Left lobe of liver (tissue), 2 donors: ENCODE measurements around the gene TMEM184A. TPM values are rescaled to one million over a fixed set of nuclear protein-coding genes. Genes with fewer than 3 reads are reported as not detected.
"Not testable (repeated sequence)": the region's sequence is repeated elsewhere in the genome, so short reads cannot be mapped to it uniquely, and the experiment has no call there.

Experiments used
- ATAC-seq: fragments of 200-7000 bp; cut with Tn5 transposase; one replicate; pipeline ENCODE4 v1.9.1; 2020; ENCODE audit warnings: mild to moderate bottlenecking, moderate library complexity
- DNase-seq: peaks from one replicate; pipeline ENCODE4 v3.0.0-alpha.2; 2020; ENCODE audit warnings: low spot score
- total RNA-seq: library from RNA; stranded (reverse); gene quantifications from one replicate; pipeline ENCODE4 v1.2.1, GENCODE V29; 2021
- donor health status: DM: no; HTN: no; CAD: no; lungs with moderate emphysema.
- donor health status: DM: no; HTN: yes; CAD: no.

TMEM184A gene
- total RNA-seq, 1 donor from 2014 or later, result 44.6 TPM

GRCh38 chr7:1531263-1531978 is 24.6 kb downstream of the TMEM184A start:
- peak; percentile 49 for ATAC-seq

GRCh38 chr7:1530946-1531262 is 25.1 kb downstream of the TMEM184A start:
- no peak for DNase-seq
- ATAC-seq, result no peak

More at GRCh38 chr7:1531263-1531978, 24.6 kb downstream of the TMEM184A start:
- peak; percentile 71 for DNase-seq

- DNase-seq (peak; percentile 47), ATAC-seq (no peak)
Measured at GRCh38 chr7:1529383-1530116, 26.5 kb downstream of the TMEM184A start.

GRCh38 chr7:1526271-1526754 is 29.7 kb downstream of the TMEM184A start:
- ATAC-seq (no peak), DNase-seq (no peak)

- DNase-seq (no peak), ATAC-seq (no peak)
Measured at GRCh38 chr7:1525409-1525808, 30.6 kb downstream of the TMEM184A start.

GRCh38 chr7:1523844-1524243 is 32.2 kb downstream of the TMEM184A start:
- DNase-seq, result no peak
- ATAC-seq, result no peak

GRCh38 chr7:1523208-1523607 is 32.8 kb downstream of the TMEM184A start:
- ATAC-seq (no peak), DNase-seq (no peak)

GRCh38 chr7:1521456-1521855 is 34.5 kb downstream of the TMEM184A start:
- no peak for DNase-seq
- no peak for ATAC-seq

- ATAC-seq, result no peak
- no peak for DNase-seq
Measured at GRCh38 chr7:1520539-1521234, 35.3 kb downstream of the TMEM184A start.

GRCh38 chr7:1519322-1519922 is 36.6 kb downstream of the TMEM184A start:
- ATAC-seq, DNase-seq: not testable (repeated sequence)

GRCh38 chr7:1516586-1517251 is 39.3 kb downstream of the TMEM184A start:
- no peak for DNase-seq
- peak; percentile 48 for ATAC-seq

- ATAC-seq, DNase-seq: not testable (repeated sequence)
Measured at GRCh38 chr7:1515509-1515967, 40.5 kb downstream of the TMEM184A start.

- DNase-seq (no peak), ATAC-seq (no peak)
Measured at GRCh38 chr7:1514995-1515401, 41.0 kb downstream of the TMEM184A start.

- no peak for ATAC-seq
Measured at GRCh38 chr7:1514407-1514806, 41.6 kb downstream of the TMEM184A start.

GRCh38 chr7:1513657-1514095 is 42.3 kb downstream of the TMEM184A start:
- peak; percentile 49 for ATAC-seq
- DNase-seq, result no peak

More at GRCh38 chr7:1514407-1514806, 41.6 kb downstream of the TMEM184A start:
- DNase-seq, result no peak

GRCh38 chr7:1512781-1513656 is 43.0 kb downstream of the TMEM184A start:
- no peak for DNase-seq
- peak; percentile 52 for ATAC-seq

GRCh38 chr7:1511444-1512422 is 44.3 kb downstream of the TMEM184A start:
- ATAC-seq (no peak), DNase-seq (no peak)

- DNase-seq (no peak), ATAC-seq (no peak)
Measured at GRCh38 chr7:1510780-1511154, 45.2 kb downstream of the TMEM184A start.
